ENCODE results near the gene R3HDM2.

Gene R3HDM2

GRCh38 chr12:57461917-57462250 is 31.0 kb upstream of the R3HDM2 start:
- no peak for DNase-seq (ENCODE audit: low read depth)

GRCh38 chr12:57461276-57461916 is 30.6 kb upstream of the R3HDM2 start:
- peak overlapping the region; percentile 79 for H3K4me3 ChIP-seq (ENCODE audit: control insufficient read depth, low read depth, low read length)
- TF ChIP-seq CTCF (IDR thresholded peaks at IDR 0.05; ENCODE audit: control insufficient read depth, insufficient read depth, low read depth, low read length, missing control alignments), result no peak
- no peak for DNase-seq (ENCODE audit: low read depth)

More at GRCh38 chr12:57461917-57462250, 31.0 kb upstream of the R3HDM2 start:
- H3K4me3 ChIP-seq (ENCODE audit: control insufficient read depth, low read depth, low read length), result peak overlapping the region; percentile 79
- no peak for TF ChIP-seq CTCF (IDR thresholded peaks at IDR 0.05; ENCODE audit: control insufficient read depth, insufficient read depth, low read depth, low read length, missing control alignments)

GRCh38 chr12:57460841-57461275 is 30.0 kb upstream of the R3HDM2 start:
- no peak for DNase-seq (ENCODE audit: low read depth)
- TF ChIP-seq CTCF (IDR thresholded peaks at IDR 0.05; ENCODE audit: control insufficient read depth, insufficient read depth, low read depth, low read length, missing control alignments), result no peak
- H3K4me3 ChIP-seq (ENCODE audit: control insufficient read depth, low read depth, low read length), result peak overlapping the region; percentile 79

GRCh38 chr12:57460468-57460784 is 29.6 kb upstream of the R3HDM2 start:
- H3K4me3 ChIP-seq (ENCODE audit: control insufficient read depth, low read depth, low read length), result peak overlapping the region; percentile 79
- no peak for TF ChIP-seq CTCF (IDR thresholded peaks at IDR 0.05; ENCODE audit: control insufficient read depth, insufficient read depth, low read depth, low read length, missing control alignments)
- no peak for DNase-seq (ENCODE audit: low read depth)

- no peak for TF ChIP-seq CTCF (IDR thresholded peaks at IDR 0.05; ENCODE audit: control insufficient read depth, insufficient read depth, low read depth, low read length, missing control alignments)
- peak within 1 kb of the TSS; percentile 79 for H3K4me3 ChIP-seq (ENCODE audit: control insufficient read depth, low read depth, low read length)
- DNase-seq (ENCODE audit: low read depth), result no peak
Measured at GRCh38 chr12:57459750-57460467, 29.1 kb upstream of the R3HDM2 start, which contains the start of gene GLI1. TSS of gene GLI1 (plus strand) at chr12:57459785. CDS start at chr12:57463692, 3,907 bp downstream.

GRCh38 chr12:57459055-57459749 is 28.4 kb upstream of the R3HDM2 start:
- DNase-seq (ENCODE audit: low read depth), result peak; percentile 80
- peak; percentile 94 for TF ChIP-seq CTCF (IDR thresholded peaks at IDR 0.05; ENCODE audit: control insufficient read depth, insufficient read depth, low read depth, low read length, missing control alignments)
- H3K4me3 ChIP-seq (ENCODE audit: control insufficient read depth, low read depth, low read length), result peak overlapping the region; percentile 79
